GM23248 (cell line): ENCODE data around the gene ADPRM. TPM values are rescaled to one million over a fixed set of nuclear protein-coding genes. Genes with fewer than 3 reads are reported as not detected.

Experiments
- DNase-seq: peaks from one replicate; pipeline ENCODE4 v3.0.0-alpha.2; 2015
- H2AFZ ChIP-seq: fragments of 200-600 bp; sonication (generic); 2 replicates; pipeline ENCODE4 v1.6.1; 2016; ENCODE audit warnings: antibody characterized with exemption
- H3F3A ChIP-seq: fragments of 200-600 bp; sonication (generic); 2 replicates; pipeline ENCODE4 v1.6.1; 2016; ENCODE audit warnings: mild to moderate bottlenecking, antibody characterized with exemption, mixed run types; ENCODE audit not compliant: insufficient read depth
- H3K27ac ChIP-seq: fragments of 200-600 bp; sonication (generic); 2 replicates; pipeline ENCODE4 v1.5.1; 2016; ENCODE audit warnings: mild to moderate bottlenecking
- H3K27me3 ChIP-seq: fragments of 200-600 bp; sonication (generic); replicated peaks from 2 replicates; pipeline ENCODE4 v1.6.1; 2016; ENCODE audit warnings: mild to moderate bottlenecking; ENCODE audit not compliant: insufficient read depth
- H3K36me3 ChIP-seq: fragments of 200-600 bp; sonication (generic); 2 replicates; pipeline ENCODE4 v1.6.1; 2016; ENCODE audit warnings: low read depth, mild to moderate bottlenecking
- H3K4me1 ChIP-seq: fragments of 200-600 bp; sonication (generic); 2 replicates; pipeline ENCODE4 v1.6.1; 2016; ENCODE audit warnings: mild to moderate bottlenecking; ENCODE audit not compliant: insufficient read depth
- H3K4me2 ChIP-seq: fragments of 200-600 bp; sonication (generic); one replicate; pipeline ENCODE4 v1.6.1; 2016; ENCODE audit warnings: mild to moderate bottlenecking; ENCODE audit not compliant: unreplicated experiment
- H3K4me3 ChIP-seq: fragments of 200-600 bp; sonication (generic); 2 replicates; pipeline ENCODE4 v1.5.1; 2016; ENCODE audit warnings: mild to moderate bottlenecking
- H3K79me2 ChIP-seq: fragments of 200-600 bp; sonication (generic); 2 replicates; pipeline ENCODE4 v1.6.1; 2016; ENCODE audit warnings: mild to moderate bottlenecking; ENCODE audit not compliant: insufficient read depth
- H3K9ac ChIP-seq: fragments of 200-600 bp; sonication (generic); 2 replicates; pipeline ENCODE4 v1.6.1; 2016; ENCODE audit warnings: mild to moderate bottlenecking
- H3K9me2 ChIP-seq: fragments of 200-600 bp; sonication (generic); 2 replicates; pipeline ENCODE4 v1.6.1; 2016; ENCODE audit warnings: mixed run types, mild to moderate bottlenecking, moderate library complexity; ENCODE audit not compliant: insufficient read depth
- H3K9me3 ChIP-seq: fragments of 200-600 bp; sonication (generic); one replicate; pipeline ENCODE4 v1.6.1; 2017; ENCODE audit warnings: low read depth
- H4K20me1 ChIP-seq: fragments of 200-600 bp; sonication (generic); 2 replicates; pipeline ENCODE4 v1.6.0; 2016; ENCODE audit not compliant: insufficient read depth
- EZH2 ChIP-seq: fragments of 200-600 bp; sonication (generic); IDR thresholded peaks from 2 replicates; pipeline ENCODE4 v1.6.1; 2018; ENCODE audit warnings: antibody characterized with exemption, mild to moderate bottlenecking; ENCODE audit not compliant: insufficient read depth, poor library complexity, severe bottlenecking
- EZH2phosphoT487 ChIP-seq: fragments of 200-600 bp; sonication (generic); IDR thresholded peaks from 2 replicates; pipeline ENCODE4 v1.6.1; 2018; ENCODE audit warnings: antibody characterized with exemption, moderate library complexity, mild to moderate bottlenecking, low read depth; ENCODE audit not compliant: insufficient read depth
- WGBS, 2 experiments: methylation state at CpG; one replicate each; pipeline ENCODE4 v1.1.6; 2015 to 2017; ENCODE audit warnings: low lambda C conversion rate in 2 of 2, low coverage in 1 of 2; ENCODE audit errors: missing lambda C conversion rate in 2 of 2; 5-methylcytosine and 5-hydroxymethylcytosine counted together
- in situ Hi-C: fragments of 300-500 bp; cut with MboI; formaldehyde crosslinking; loops from 2 replicates; pipeline ENCODE4 v1.15.0; 2020
- polyA plus RNA-seq: library from polyadenylated mRNA; unstranded; fragments of >200 nt; fragmentation: Nextera tagmentation; extraction: Ambion mirVana; gene quantifications from 2 replicates; pipeline ENCODE4 v1.2.1, GENCODE V29; 2016
- total RNA-seq: library from RNA; depleted of rRNA; stranded (reverse); fragments of >200 nt; shearing (Covaris generic); gene quantifications from 2 replicates; pipeline ENCODE4 v1.2.3, GENCODE V29; 2014

Gene ADPRM
- total and polyA plus RNA-seq, 2 experiments from 2014 or later = 15.4 to 16.1 TPM

DNA sequence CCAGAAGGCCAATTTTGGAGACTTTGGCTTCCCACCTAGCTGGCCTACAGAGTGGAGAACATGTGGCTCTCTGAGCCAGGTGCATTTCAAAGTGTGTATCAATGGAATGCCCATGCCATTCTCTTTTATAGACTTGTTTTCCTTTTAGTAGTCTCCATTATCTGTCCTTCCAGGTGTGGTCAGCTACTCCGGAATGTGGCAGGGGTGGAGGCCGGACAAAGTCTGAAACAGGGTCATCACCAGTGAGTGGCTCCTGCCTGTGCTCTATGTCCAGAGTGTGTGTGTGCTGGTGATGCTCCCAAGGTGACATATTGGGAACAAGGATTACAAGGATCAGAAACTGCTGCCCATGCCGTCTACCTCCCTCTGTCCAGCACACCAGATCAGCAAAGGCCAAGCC lies 36.3 kb downstream of the ADPRM start:
- Histone ChIP-seq H2AFZ (no peak overlapping the region), H3K27ac (no peak overlapping the region), H3K4me2 (no peak overlapping the region), H3K36me3 (no peaks in the 10 kb centered on the region), H3K9me2 (no peaks in the 10 kb centered on the region), H3F3A (0 out of 2 replicates have a peak, but pooled peaks cover 6% of the 10 kb centered on the region), H3K4me1 (peaks cover 10% of the 10 kb centered on the region), H4K20me1 (no peaks in the 10 kb centered on the region), H3K9me3 (no peaks in the 10 kb centered on the region), H3K4me3 (no peak overlapping the region), H3K79me2 (no peaks in the 10 kb centered on the region), H3K9ac (no peak overlapping the region), H3K27me3 (no peaks in the 10 kb centered on the region)
- in situ Hi-C loops = no loop called here
- DNase-seq = no peak
- 89 to 95% methylated on average over 3 of the region's 3 CpGs for WGBS, 2 experiments
- TF ChIP-seq EZH2 (no peak), EZH2phosphoT487 (no peak)

DNA sequence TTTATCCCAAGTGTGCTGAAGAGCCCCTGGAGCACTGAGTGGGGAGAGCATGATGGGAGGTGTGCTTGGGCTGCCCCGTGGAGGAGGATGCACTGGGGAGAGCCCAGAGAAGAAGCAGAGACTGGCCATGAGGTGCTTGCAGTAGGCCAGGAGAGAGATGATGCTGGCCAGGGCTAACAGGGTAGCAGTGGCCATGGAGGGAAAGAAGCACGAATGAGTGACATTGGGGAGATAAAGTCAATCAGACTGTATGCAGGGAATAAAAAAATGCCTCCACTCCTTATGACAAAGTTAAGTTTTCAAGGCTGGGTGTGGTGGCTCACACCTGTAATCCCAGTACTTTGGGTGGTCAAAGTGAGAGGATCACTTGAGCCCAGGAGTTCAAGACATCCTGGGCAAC lies 37.9 kb downstream of the ADPRM start:
- Histone ChIP-seq H3K4me1 (peaks cover 10% of the 10 kb centered on the region), H2AFZ (no peak overlapping the region), H3K27ac (no peak overlapping the region), H3K4me2 (no peak overlapping the region), H3K79me2 (no peaks in the 10 kb centered on the region), H3K9me3 (no peaks in the 10 kb centered on the region), H3K4me3 (no peak overlapping the region), H3F3A (no peaks in the 10 kb centered on the region), H3K9ac (no peak overlapping the region), H4K20me1 (no peaks in the 10 kb centered on the region), H3K36me3 (no peaks in the 10 kb centered on the region), H3K27me3 (no peaks in the 10 kb centered on the region; the same call in 1 of the 2 replicates), H3K9me2 (no peaks in the 10 kb centered on the region)
- DNase-seq = no peak
- no peak for TF ChIP-seq EZH2
- TF ChIP-seq EZH2phosphoT487 = no peak
- in situ Hi-C loops = loop anchor here (5.0 kb wide), 1 partner anchor 112 kb away; no protein-coding TSS in a partner anchor
- WGBS, 2 experiments = 65 to 70% methylated on average over 2 of the region's 2 CpGs

DNA sequence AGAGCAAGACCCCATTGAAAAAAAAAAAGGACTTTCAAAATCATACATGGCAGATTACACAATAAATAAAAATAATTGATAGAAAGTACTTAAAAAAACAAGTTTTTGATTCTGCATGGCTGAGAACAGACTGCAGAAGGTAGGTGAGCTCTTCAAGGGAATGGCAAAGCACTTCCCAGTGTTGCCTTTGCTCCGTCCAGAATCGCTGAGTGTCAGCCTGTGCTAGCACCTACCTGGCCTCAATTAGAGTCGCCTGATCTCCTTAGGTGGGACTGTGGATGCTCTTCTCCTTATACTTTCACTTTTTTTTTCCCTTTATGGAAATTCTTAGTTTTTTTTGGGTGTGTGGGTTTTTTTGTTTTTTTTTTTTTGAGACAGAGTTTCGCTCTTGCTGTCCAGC lies 38.4 kb downstream of the ADPRM start:
- Histone ChIP-seq H3K4me2 (no peak overlapping the region), H3K4me3 (no peak overlapping the region), H3K9me2 (no peaks in the 10 kb centered on the region), H3F3A (no peaks in the 10 kb centered on the region), H3K9me3 (no peaks in the 10 kb centered on the region), H4K20me1 (no peaks in the 10 kb centered on the region), H3K79me2 (no peaks in the 10 kb centered on the region), H3K36me3 (no peaks in the 10 kb centered on the region), H3K4me1 (peaks cover 9% of the 10 kb centered on the region), H3K27me3 (no peaks in the 10 kb centered on the region; the same call in 1 of the 2 replicates), H3K9ac (no peak overlapping the region), H3K27ac (no peak overlapping the region), H2AFZ (no peak overlapping the region)
- no peak for TF ChIP-seq EZH2phosphoT487
- TF ChIP-seq EZH2 = no peak
- in situ Hi-C loops = loop anchor here (5.0 kb wide), 1 partner anchor 111 kb away; no protein-coding TSS in a partner anchor
- no peak for DNase-seq
- WGBS, 2 experiments = 73 to 74% methylated on average over 4 of the region's 4 CpGs

DNA sequence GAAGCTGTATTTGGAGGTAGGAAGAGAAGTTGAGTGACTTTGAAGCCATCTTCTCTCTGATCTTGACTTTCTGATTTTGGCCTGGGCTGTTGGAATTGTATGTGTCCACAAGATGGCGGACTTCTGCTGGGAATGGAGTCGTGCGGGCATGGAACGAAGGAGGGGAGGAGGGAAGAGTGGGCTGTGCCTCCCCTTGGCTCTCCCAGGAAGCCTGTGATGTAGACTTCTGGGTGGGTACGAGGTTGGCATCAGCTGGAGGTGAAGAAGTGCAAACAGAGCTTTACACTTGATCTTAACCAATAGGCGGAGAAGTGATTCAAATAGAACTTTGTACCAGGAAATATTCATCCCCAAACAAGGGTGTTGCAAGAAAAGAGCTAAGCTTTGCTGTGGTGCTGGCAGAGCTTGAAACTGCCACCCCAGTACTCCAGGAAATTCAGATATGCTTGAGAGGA lies 39.8 kb downstream of the ADPRM start:
- no peaks in the 10 kb centered on the region for H3K36me3 ChIP-seq
- H3K4me2 ChIP-seq = peak overlapping the region; percentile 37
- no peak overlapping the region for H3K27ac ChIP-seq
- H3K4me1 ChIP-seq = no peaks in the 10 kb centered on the region
- TF ChIP-seq EZH2 = no peak
- no peak for TF ChIP-seq EZH2phosphoT487
- WGBS, 2 experiments = 3 to 4% methylated on average over 6 of the region's 6 CpGs
- DNase-seq = peak; percentile 83
- H3K4me3 ChIP-seq = no peak overlapping the region
- no peaks in the 10 kb centered on the region for H3F3A ChIP-seq
- no peak overlapping the region for H3K9ac ChIP-seq
- no peaks in the 10 kb centered on the region; the same call in 1 of the 2 replicates for H3K27me3 ChIP-seq
- no peaks in the 10 kb centered on the region for H3K9me2 ChIP-seq
- H3K9me3 ChIP-seq = no peaks in the 10 kb centered on the region
- H3K79me2 ChIP-seq = no peaks in the 10 kb centered on the region
- in situ Hi-C loops = loop anchor here (5.0 kb wide), 1 partner anchor 110 kb away; no protein-coding TSS in a partner anchor
- no peaks in the 10 kb centered on the region for H4K20me1 ChIP-seq
- H2AFZ ChIP-seq = peak overlapping the region; percentile 17
